NCI-H2227 treated with DMSO at 0.1 percent for 48 hours (cell line): Measurements from ENCODE around the gene SMOC1.
A peak's percentile ranks its signal among the peaks of the same experiment; 100 is the strongest.

Source experiments
- DNase-seq: peaks from one replicate; lab custom pipeline; 2025; lab: John Stamatoyannopoulos, UW

Gene SMOC1

DNA sequence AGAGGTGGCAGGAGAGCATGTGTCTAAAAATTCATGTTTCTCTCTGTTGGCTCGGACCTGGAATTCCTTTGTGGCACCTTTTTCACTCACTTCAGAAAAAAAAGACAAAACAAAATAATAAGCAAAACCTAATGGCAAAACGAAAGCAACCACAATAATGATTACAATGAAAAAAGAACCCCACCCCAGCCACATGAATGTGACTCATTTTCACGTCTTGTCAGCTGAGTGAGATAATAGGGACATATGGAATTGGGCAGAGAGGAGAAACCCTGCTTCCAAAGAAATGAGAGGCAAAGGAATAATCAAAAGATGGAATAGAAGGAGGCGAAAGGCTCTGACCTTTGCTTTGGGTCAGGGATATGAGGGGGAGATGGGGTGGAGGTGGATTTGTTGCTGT, 166.1 kb downstream of the SMOC1 start:
- DNase-seq = no peak

DNA sequence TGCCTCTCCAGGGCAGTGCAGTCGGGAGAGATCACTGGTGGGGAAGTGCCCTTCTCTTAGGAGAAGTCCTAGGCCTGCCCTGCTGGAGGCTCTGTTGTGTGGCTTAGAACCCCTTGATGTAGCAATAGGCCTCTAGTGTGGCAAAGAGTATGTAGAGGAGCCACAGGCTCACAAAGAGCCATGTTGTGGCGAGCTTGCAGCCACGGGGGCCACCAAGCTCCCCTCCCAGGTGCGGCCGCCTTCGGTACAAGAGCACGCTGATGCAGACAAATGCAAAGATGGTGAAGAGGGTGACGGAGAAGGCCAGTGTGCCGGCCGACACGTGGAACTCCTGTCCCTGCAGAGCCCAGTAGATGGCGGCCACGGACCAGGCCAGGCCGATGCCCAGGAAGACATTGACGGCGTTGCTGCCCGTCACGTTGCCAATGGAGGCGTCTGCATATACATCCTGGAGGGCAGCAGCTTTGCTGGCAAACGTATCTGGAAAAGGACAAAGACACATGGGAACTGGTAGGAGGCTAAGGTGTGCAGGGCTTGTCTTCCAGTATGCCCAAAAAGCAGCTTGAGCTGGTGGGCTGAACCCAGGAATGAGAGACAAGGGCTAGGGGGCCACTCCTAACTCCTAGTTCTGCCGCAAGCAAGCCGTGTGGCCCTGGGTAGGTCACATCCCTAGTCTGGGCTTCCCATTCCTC, 166.8 kb downstream of the SMOC1 start:
- peak; percentile 84 for DNase-seq

GRCh38 chr14:70047598-70048312, 168.5 kb downstream of the SMOC1 start:
- no peak for DNase-seq

DNA sequence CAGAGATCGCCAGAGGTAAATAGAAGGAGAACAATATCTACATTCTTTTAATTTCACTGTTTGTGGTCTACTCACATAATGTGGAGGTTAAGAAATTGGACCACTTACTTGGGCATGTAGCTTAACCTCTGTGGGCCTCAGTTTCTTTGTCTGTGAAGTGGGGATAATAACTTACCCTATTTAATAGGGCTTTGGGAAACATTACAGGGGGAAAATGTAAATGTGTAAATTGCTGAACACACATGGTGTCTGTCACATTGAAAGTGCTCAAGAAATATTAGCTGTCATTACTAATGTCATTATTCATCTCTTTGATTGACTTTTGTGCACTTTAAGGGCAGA, 169.1 kb downstream of the SMOC1 start:
- DNase-seq = no peak

- DNase-seq = no peak
Measured at GRCh38 chr14:70049605-70050004, 170.4 kb downstream of the SMOC1 start.

DNA sequence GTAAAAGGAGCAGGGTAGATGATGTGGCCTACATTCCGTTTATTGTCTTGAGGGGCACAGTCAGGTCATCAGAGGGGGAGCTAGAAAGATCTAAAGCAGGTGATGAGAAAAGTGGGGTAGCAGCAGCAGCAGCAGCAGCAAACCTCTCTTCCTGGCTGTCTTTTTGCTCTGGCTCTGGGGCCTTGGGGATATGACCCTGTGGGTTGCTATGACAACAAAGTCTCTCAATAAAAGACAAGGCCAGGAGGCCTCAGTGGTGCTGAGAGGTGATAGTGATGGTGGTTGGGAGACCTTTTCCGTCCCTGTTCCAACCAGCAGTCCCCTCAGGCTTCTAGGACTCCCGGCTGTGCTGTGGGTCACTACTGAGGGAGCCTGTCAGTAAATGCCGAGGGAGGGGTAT, 170.9 kb downstream of the SMOC1 start:
- no peak for DNase-seq

- no peak for DNase-seq
Measured at GRCh38 chr14:70052990-70053389, 173.8 kb downstream of the SMOC1 start.

DNA sequence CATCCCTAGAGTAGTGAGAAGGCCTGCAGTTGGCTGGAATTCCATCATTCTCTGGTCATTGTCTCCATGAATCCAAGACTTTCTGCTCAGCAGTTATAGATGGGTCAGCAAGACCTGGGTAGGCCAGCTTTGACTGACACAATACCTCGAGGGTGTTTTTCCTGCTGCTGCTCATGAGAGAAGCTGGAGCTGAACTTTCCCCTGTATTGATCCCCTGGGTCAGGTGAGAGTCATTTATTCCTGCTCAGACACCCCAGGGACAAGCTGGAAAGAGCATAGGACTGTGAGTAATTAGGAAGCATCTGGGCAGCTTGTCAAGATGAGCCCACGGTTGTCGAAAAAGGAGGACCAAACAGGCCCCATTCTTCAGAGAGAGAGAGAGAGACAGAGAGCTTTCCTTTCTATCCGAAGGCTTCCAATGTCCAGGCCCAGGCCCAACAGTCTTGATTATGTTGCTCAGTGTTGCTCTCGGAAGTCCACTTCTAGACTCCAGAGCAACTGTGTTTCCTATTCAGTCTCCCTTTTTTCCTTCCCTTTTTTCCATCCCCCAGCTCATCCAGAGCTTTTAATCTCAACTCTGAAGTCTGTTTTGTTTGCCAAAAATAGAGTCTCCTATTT, 178.4 kb downstream of the SMOC1 start:
- DNase-seq = no peak

DNA sequence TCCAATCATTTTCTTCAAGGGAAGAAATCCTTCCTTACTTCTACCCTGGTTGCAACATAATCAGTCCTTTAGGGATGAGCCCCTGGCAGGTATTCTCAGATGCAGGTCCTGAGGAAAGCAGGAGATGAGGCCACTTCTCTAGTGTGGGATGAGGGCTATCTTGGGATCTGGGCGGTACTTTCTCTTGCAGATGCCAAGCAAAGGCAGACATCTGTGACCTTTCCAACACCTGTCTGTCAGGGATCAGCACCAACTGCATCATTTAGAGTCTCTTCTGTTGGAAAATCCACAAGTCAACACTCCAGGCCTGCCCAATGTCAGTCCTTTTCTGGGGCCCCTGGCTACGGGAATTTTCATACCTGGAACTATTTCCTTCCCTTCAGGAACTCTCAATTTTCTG, 180.3 kb downstream of the SMOC1 start:
- DNase-seq = no peak

DNA sequence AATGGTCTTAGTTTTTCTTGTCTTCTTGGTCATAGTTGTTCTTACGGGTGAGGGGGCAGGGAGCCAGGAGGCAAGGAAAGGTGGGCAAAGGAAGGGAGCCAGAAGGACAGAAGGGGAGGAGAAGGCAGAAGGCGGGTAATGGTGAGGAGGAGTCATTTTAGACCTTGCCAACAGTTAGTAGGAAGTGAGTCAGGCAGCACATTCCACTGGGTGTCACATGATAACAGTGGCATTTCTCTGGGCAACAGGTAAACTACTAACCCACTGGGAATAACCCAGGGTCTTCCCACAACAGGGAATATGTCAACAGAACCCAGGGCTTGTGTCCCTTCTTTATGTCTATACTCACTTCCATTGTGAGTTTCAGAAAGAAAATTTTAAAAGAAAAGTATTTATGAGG, 181.9 kb downstream of the SMOC1 start:
- no peak for DNase-seq

DNA sequence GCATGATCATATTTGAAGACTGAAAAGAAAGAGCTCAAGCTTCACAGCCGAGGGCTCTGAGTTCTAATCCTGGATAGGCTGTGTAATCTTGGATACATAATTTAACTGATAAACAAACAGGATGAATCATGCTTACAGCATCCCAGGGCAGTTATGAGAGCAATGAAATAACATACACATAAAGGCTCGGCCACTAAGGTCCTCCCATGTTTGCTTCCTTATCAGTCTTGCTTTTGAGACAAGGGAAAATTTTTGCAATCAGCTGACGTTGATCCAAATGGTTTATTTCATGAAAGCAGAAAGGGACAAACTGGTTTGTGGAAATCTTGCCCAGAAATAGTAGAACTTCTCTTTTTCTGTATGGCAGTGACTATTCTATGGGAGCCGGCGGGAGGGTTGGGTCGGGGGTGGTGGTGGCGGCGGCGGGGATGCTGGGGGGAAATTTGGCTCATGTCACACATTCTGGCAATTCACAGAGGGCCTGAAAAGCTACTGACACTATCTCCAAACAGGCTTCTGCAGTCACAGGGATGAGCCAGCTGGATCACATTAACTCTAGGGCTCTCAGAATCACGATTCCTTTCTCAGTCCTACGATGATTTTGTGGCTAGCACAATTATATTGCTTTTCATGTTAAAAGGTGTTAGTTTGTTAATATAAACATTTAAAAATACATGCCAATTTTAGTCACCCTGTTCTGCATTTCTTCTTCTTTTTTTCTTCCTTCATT, 185.1 kb downstream of the SMOC1 start:
- DNase-seq = no peak

DNA sequence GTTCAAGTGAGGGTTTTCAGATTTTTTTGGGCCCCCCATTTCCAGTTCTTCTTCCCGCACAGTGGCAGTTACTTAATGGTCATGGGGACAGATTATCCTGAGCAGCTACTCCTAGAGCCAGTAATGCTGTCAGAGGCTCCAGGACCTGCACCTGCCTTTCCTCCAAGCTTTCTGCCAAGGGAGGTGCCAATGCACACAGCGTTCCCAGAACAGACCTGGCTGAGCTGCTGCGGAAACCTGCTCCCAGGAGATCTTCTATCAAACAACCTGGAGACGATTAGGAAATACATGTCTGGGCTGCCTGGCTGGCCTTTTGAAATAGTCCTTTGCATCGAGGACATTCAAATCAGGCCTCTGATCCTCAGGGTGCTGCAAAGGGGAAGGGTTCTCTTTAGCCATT, 188.6 kb downstream of the SMOC1 start:
- no peak for DNase-seq

DNA sequence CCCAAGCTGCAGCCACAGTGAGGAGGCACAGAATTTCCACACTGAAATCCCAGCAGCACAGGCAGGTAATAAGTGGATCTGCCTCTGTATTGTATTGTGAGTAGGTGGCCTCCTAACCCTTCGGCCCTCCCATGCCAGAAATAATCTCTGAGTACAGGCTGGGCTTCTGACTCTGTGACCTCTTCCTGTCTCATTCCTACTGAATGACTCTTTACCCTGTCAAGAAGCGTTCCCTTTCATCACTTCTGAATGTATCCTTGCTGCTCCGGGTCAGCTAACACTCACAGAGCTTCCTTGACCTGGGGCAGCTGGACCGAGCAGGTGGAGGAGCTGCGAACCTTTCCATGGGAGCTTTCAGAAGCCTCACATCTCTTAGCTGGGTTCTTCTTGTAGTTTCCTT, 190.0 kb downstream of the SMOC1 start:
- no peak for DNase-seq

DNA sequence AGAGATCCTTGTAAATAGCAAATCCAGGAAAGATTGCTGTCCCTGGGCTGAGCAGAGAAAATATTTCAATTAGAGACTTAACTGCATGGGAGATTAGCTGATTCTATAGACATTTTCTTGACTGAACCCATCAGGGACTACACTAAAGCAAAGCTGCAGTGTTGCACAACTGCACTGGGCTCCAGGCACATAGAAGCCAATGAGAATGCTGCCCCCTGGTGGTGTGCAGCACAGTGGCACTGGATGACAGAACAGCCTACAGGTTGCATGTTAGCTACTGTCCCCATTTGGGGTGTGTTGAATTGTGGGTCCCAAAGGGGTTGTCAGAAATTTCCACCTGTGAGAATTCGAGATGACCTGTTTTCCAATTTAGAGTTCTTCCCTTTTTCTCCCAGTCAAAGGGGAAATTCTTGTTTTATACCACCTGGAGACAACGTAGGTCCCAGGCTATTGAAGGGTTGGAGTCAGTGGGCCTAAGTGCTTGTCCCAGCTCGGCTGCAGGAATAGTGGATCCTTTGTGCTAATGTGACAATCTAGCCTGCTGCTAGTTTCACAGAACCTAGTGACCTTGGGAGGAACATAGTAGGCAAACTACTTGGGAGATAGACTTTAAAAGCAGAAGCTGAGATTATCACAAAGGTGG, 194.8 kb downstream of the SMOC1 start:
- peak; percentile 52 for DNase-seq

DNA sequence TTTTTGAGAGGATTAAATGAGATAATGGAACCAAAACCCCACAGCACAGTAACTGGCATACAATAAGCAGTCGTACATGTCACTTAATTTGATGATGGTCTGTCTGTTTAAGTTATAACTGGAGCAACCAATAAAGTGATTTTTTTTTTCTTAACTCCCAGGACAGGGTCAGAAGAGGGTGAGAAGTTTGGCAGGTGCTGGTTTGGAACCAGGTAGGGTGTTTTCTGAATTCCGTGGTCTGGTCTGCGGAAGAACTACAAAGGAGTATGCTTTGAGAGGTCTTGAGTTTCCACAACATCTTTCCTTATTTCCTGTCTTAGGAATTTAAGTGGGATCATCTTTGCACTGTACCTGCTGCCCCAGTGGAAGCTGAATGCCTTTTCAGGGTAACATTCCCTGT, 197.8 kb downstream of the SMOC1 start:
- no peak for DNase-seq

GRCh38 chr14:70077720-70078119, 198.5 kb downstream of the SMOC1 start:
- no peak for DNase-seq

GRCh38 chr14:70078329-70078728, 199.1 kb downstream of the SMOC1 start:
- no peak for DNase-seq

- peak; percentile 74 for DNase-seq
Measured at GRCh38 chr14:70080076-70080475, 200.9 kb downstream of the SMOC1 start.
